Uterus (tissue), 2 donors: ENCODE results near the gene CBFA2T3.

Experiments
- CTCF ChIP-seq, 4 experiments: fragments of 200-600 bp in 2 of 4; fragments of 450-650 bp in 2 of 4; sonication (generic) in 2 of 4; IDR thresholded peaks; one replicate each; pipeline ENCODE4 v1.5.1; 2016 to 2019; ENCODE audit warnings: antibody characterized with exemption in 4 of 4, mild to moderate bottlenecking in 2 of 4, moderate library complexity in 1 of 4
- POLR2A ChIP-seq, 2 donors: fragments of 450-650 bp; IDR thresholded peaks; one replicate each; pipeline ENCODE4 v1.6.1; 2016; ENCODE audit warnings: antibody characterized with exemption in 2 of 2, mild to moderate bottlenecking in 1 of 2, moderate library complexity in 1 of 2

DNA sequence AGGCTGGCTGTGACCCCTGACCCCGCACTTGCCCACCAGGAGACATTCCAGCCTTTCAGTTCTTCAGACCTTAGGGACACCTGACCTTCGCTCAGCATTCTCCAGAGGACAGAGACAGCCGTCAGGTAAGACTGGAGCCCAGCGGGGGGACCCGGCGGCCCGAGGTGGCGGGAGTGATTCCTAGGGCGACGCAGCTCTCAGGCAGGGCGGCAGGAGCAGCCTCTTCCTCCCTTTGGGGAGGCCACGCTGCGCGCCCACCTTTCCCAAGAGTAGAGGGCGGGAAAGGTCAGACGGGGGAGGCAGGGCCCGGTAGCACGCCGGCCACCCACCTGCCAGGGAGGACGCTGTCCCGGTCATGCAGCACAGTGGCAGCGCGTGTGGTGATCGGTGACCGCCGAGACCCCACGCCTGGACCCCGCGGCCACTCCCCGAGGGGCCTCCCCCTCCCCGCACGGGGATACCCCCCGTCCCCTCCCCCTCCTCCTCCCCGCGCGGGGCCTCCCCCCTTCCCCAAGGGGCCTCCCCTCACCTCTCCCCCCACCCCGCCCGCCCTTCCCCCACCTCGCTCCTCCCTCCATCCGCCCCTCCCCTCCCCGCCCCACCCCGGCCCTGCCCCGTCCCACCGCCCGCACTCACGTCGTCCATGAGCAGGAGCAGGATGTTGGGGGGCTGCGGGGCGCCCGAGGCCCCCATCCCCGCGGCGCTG, 120.7 kb downstream of the CBFA2T3 start:
- TF ChIP-seq CTCF (IDR thresholded peaks at IDR 0.05) (no peak), POLR2A (IDR thresholded peaks at IDR 0.05) (no peak)
